Measurements from ENCODE around the gene CDCP2. TPM values are rescaled to one million over a fixed set of nuclear protein-coding genes. Genes with fewer than 3 reads are reported as not detected.

CDCP2 gene
- total and polyA plus RNA-seq, 2 of the 8 experiments (the other 6 are each of a cell fraction or from before 2014, with no cell fraction given) = not detected

DNA sequence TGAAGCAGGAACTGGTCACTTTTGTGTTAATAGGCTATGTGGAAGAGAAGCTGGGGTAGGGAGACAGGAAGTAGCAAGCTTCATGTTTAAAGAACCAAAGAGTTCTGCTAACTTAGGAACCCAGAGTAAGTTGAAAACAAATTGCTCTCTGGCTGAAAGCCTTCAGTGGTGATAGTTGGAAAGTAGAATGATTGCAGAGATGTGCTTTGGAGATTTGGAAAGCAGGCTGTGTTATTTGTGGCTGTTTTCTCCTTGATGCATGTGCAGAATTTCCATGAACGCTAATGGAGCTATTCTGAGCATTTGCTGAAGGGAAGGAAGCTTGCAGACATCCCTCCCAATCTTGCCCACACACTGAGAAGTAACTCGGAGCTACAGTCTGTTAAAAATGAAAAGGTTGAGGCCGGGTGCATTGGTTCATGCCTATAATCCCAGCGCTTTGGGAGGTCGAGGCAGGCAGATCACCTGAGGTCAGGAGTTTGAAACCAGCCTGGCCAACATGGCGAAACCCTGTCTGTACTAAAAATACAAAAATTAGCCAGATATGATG is 53.7 kb downstream of the CDCP2 start (continued):
- TF ChIP-seq RNF2 (IDR thresholded peaks at IDR 0.05; ENCODE audit: borderline replicate concordance, low read depth, low read length, missing control alignments, poor library complexity, severe bottlenecking) (no peak), SUZ12 (IDR thresholded peaks at IDR 0.05; ENCODE audit: low read length) (no peak), JUN (IDR thresholded peaks at IDR 0.05; ENCODE audit: low read depth, low read length) (no peak), JUND (IDR thresholded peaks at IDR 0.05; ENCODE audit: low read length) (no peak), BRCA1 (IDR thresholded peaks at IDR 0.05; ENCODE audit: low read depth, low read length) (no peak), CHD1 (IDR thresholded peaks at IDR 0.05; ENCODE audit: low read depth, low read length) (no peak)
- TF ChIP-seq, protein P1, sequence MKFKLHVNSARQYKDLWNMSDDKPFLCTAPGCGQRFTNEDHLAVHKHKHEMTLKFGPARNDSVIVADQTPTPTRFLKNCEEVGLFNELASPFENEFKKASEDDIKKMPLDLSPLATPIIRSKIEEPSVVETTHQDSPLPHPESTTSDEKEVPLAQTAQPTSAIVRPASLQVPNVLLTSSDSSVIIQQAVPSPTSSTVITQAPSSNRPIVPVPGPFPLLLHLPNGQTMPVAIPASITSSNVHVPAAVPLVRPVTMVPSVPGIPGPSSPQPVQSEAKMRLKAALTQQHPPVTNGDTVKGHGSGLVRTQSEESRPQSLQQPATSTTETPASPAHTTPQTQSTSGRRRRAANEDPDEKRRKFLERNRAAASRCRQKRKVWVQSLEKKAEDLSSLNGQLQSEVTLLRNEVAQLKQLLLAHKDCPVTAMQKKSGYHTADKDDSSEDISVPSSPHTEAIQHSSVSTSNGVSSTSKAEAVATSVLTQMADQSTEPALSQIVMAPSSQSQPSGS (IDR thresholded peaks at IDR 0.05; ENCODE audit: low read length) = no peak

All from H1 (cell line).